Esophagus (tissue), 2 donors: Measurements from ENCODE around the gene TSPAN32. TPM values are rescaled to one million over a fixed set of nuclear protein-coding genes. Genes with fewer than 3 reads are reported as not detected.
"Not testable (repeated sequence)": the region's sequence is repeated elsewhere in the genome, so short reads cannot be mapped to it uniquely, and the experiment has no call there.

Source experiments
- H3K27ac ChIP-seq, 2 donors: one replicate each; pipeline ENCODE4 v1.5.1; 2013; ENCODE audit warnings: low read depth in 2 of 2, mild to moderate bottlenecking in 2 of 2, inconsistent platforms in 1 of 2, low read length in 1 of 2, moderate library complexity in 1 of 2
- H3K27me3 ChIP-seq, 2 donors: one replicate each; pipeline ENCODE4 v1.6.1; 2013; ENCODE audit warnings: low read length in 2 of 2, control low read depth in 1 of 2, mild to moderate bottlenecking in 1 of 2; ENCODE audit not compliant: insufficient read depth in 2 of 2, control insufficient read depth in 1 of 2
- H3K36me3 ChIP-seq, 2 donors: one replicate each; pipeline ENCODE4 v1.6.1; 2013; ENCODE audit warnings: low read length in 1 of 2; ENCODE audit not compliant: control insufficient read depth in 2 of 2, insufficient read depth in 2 of 2
- H3K4me1 ChIP-seq, 2 donors: one replicate each; pipeline ENCODE4 v1.6.1; 2013; ENCODE audit warnings: low read length in 1 of 2; ENCODE audit not compliant: control insufficient read depth in 2 of 2, insufficient read depth in 2 of 2
- H3K4me3 ChIP-seq, 2 donors: one replicate each; pipeline ENCODE4 v1.5.1; 2013; ENCODE audit warnings: low read length in 2 of 2, mild to moderate bottlenecking in 2 of 2, low read depth in 1 of 2, moderate library complexity in 1 of 2
- H3K9me3 ChIP-seq, 2 donors: one replicate each; pipeline ENCODE4 v1.6.1; 2013; ENCODE audit warnings: mild to moderate bottlenecking in 2 of 2, low read depth in 1 of 2, low read length in 1 of 2, moderate library complexity in 1 of 2; ENCODE audit not compliant: control insufficient read depth in 2 of 2, insufficient read depth in 1 of 2
- WGBS, 2 donors: extraction: QIAGEN DNeasy Blood & Tissue Kit; methylation state at CpG; one replicate each; pipeline ENCODE4 v1.1.7; 2013; 5-methylcytosine and 5-hydroxymethylcytosine counted together
- polyA plus RNA-seq, 2 donors: library from polyadenylated mRNA; stranded (reverse); fragments of 200-250 nt; gene quantifications; one replicate each; pipeline ENCODE4 v1.2.3, GENCODE V29; 2013
- donor health status: healthy with polysubstance abuse.
- donor health status: Bipolar disorder and iron deficiency.

TSPAN32 gene
- polyA plus RNA-seq, 2 donors = 0.47 to 0.51 TPM

GRCh38 chr11:2331404-2331803, 29.6 kb downstream of the TSPAN32 start:
- WGBS, 2 donors = 91% methylated on average over 5 of the region's 5 CpGs
- no peak overlapping the region for H3K27ac ChIP-seq
- H3K36me3 ChIP-seq = no peaks in the 10 kb centered on the region
- H3K4me1 ChIP-seq = peaks cover 3 to 13% of the 10 kb centered on the region in 2 donors
- no peak overlapping the region for H3K4me3 ChIP-seq
- peaks cover 0 to 16% of the 10 kb centered on the region in 2 donors for H3K9me3 ChIP-seq
- no peaks in the 10 kb centered on the region for H3K27me3 ChIP-seq

- H3K27ac ChIP-seq, H3K4me1 ChIP-seq, H3K27me3 ChIP-seq, H3K4me3 ChIP-seq, H3K36me3 ChIP-seq: not testable (repeated sequence)
- H3K9me3 ChIP-seq = peaks cover 0 to 12% of the 10 kb centered on the region in 2 donors
- WGBS, 2 donors = 91 to 94% methylated on average over 6 to 29 of the region's 29 CpGs
These were observed 30.8 kb downstream of the TSPAN32 start for GRCh38 chr11:2332569-2332968.

- 71 to 72% methylated on average over 2 of the region's 4 CpGs for WGBS, 2 donors
- H3K36me3 ChIP-seq, H3K4me1 ChIP-seq, H3K27me3 ChIP-seq, H3K27ac ChIP-seq, H3K4me3 ChIP-seq: not testable (repeated sequence)
- H3K9me3 ChIP-seq = peaks cover 0 to 12% of the 10 kb centered on the region in 2 donors
These were observed 31.8 kb downstream of the TSPAN32 start for GRCh38 chr11:2333486-2334205.

GRCh38 chr11:2335286-2335685, 33.5 kb downstream of the TSPAN32 start:
- H3K27me3 ChIP-seq, H3K4me1 ChIP-seq, H3K36me3 ChIP-seq, H3K4me3 ChIP-seq: not testable (repeated sequence)
- WGBS, 2 donors = 84 to 91% methylated on average over 18 of the region's 18 CpGs
- Histone ChIP-seq H3K27ac (peak overlapping the region in 1 of 2 donors; percentile 3), H3K9me3 (peaks cover 0 to 12% of the 10 kb centered on the region in 2 donors)

GRCh38 chr11:2338760-2339159, 36.9 kb downstream of the TSPAN32 start:
- WGBS, 2 donors = 61 to 71% methylated on average over 8 of the region's 8 CpGs
- not testable (repeated sequence) for H3K27ac ChIP-seq, H3K4me3 ChIP-seq

GRCh38 chr11:2342557-2342956, 40.7 kb downstream of the TSPAN32 start:
- Histone ChIP-seq H3K36me3 (no peaks in the 10 kb centered on the region), H3K9me3 (peaks cover 0 to 6% of the 10 kb centered on the region in 2 donors), H3K27me3 (no peaks in the 10 kb centered on the region), H3K4me1 (no peaks in the 10 kb centered on the region), H3K27ac (no peak overlapping the region), H3K4me3 (no peak overlapping the region)
- 90% methylated on average over 3 of the region's 3 CpGs for WGBS, 2 donors

More at GRCh38 chr11:2338760-2339159, 36.9 kb downstream of the TSPAN32 start:
- not testable (repeated sequence) for H3K36me3 ChIP-seq, H3K4me1 ChIP-seq, H3K27me3 ChIP-seq, H3K9me3 ChIP-seq

- H3K4me1 ChIP-seq = no peaks in the 10 kb centered on the region
- no peak overlapping the region for H3K4me3 ChIP-seq
- no peak overlapping the region for H3K27ac ChIP-seq
- H3K9me3 ChIP-seq = peaks cover 0 to 6% of the 10 kb centered on the region in 2 donors
- no peaks in the 10 kb centered on the region for H3K27me3 ChIP-seq
- WGBS, 2 donors = 67 to 81% methylated on average over 5 of the region's 5 CpGs
- no peaks in the 10 kb centered on the region for H3K36me3 ChIP-seq
These were observed 41.2 kb downstream of the TSPAN32 start for GRCh38 chr11:2342981-2343380.

- H3K9me3 ChIP-seq = peaks cover 0 to 6% of the 10 kb centered on the region in 2 donors
- no peaks in the 10 kb centered on the region for H3K4me1 ChIP-seq
- 84 to 86% methylated on average over 4 of the region's 4 CpGs for WGBS, 2 donors
- no peaks in the 10 kb centered on the region for H3K36me3 ChIP-seq
- no peaks in the 10 kb centered on the region for H3K27me3 ChIP-seq
- no peak overlapping the region for H3K4me3 ChIP-seq
- no peak overlapping the region for H3K27ac ChIP-seq
These were observed 41.7 kb downstream of the TSPAN32 start for GRCh38 chr11:2343502-2343901.

GRCh38 chr11:2345050-2345449, 43.2 kb downstream of the TSPAN32 start:
- Histone ChIP-seq H3K27ac (no peak overlapping the region), H3K4me1 (no peaks in the 10 kb centered on the region), H3K4me3 (no peak overlapping the region), H3K27me3 (no peaks in the 10 kb centered on the region), H3K9me3 (peaks cover 0 to 13% of the 10 kb centered on the region in 2 donors), H3K36me3 (no peaks in the 10 kb centered on the region)
- 82 to 93% methylated on average over 2 of the region's 2 CpGs for WGBS, 2 donors

GRCh38 chr11:2346014-2346413, 44.2 kb downstream of the TSPAN32 start:
- Histone ChIP-seq H3K27ac (no peak overlapping the region), H3K4me1 (no peaks in the 10 kb centered on the region), H3K27me3 (no peaks in the 10 kb centered on the region), H3K4me3 (no peak overlapping the region), H3K9me3 (peaks cover 0 to 13% of the 10 kb centered on the region in 2 donors), H3K36me3 (no peaks in the 10 kb centered on the region)
- 82 to 88% methylated on average over 4 of the region's 4 CpGs for WGBS, 2 donors
